ENCODE measurements around the gene DOCK6.

DOCK6 gene

DNA sequence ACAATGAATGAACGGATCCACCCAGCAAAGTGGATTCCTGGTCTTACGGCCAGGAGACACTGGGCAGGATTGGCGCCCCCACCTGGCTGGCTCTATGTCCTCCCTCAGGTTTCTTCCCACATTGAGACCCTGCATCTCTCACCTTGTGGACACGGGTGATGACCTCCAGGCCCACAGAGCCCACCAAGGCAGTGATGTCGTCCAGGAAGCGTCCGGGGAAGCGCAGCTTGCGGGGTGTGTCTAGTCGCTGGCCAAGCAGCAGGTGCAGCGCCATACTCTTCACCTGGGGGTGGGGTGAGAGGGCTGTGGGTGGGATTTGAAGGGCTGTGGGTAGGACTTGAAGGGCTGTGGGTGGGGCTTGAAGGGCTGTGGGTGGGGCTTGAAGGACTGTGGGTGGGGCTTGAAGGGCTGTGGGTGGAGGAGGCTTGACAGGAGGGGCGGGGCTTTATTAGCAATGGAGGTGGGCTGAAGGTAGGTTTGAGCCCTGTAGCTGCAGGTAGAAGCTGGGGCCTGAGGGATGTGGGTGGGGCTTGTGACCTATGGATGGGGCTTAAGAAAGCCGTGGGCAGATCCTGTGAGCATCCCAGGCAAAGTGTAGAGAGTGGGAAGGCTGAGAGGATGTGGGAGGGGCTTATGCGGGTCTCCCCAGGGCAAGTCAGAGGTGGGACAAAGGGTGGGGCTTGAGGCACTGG is 35.0 kb downstream of the DOCK6 start:
- H3K4me3 ChIP-seq (ENCODE audit: low read depth, low read length) = no peak overlapping the region
- DNase-seq (ENCODE audit: low read depth) = no peak
- TF ChIP-seq, protein P1, sequence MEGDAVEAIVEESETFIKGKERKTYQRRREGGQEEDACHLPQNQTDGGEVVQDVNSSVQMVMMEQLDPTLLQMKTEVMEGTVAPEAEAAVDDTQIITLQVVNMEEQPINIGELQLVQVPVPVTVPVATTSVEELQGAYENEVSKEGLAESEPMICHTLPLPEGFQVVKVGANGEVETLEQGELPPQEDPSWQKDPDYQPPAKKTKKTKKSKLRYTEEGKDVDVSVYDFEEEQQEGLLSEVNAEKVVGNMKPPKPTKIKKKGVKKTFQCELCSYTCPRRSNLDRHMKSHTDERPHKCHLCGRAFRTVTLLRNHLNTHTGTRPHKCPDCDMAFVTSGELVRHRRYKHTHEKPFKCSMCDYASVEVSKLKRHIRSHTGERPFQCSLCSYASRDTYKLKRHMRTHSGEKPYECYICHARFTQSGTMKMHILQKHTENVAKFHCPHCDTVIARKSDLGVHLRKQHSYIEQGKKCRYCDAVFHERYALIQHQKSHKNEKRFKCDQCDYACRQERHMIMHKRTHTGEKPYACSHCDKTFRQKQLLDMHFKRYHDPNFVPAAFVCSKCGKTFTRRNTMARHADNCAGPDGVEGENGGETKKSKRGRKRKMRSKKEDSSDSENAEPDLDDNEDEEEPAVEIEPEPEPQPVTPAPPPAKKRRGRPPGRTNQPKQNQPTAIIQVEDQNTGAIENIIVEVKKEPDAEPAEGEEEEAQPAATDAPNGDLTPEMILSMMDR (IDR thresholded peaks at IDR 0.05; ENCODE audit: low read depth, low read length, missing control alignments) = peak; percentile 29

DNA sequence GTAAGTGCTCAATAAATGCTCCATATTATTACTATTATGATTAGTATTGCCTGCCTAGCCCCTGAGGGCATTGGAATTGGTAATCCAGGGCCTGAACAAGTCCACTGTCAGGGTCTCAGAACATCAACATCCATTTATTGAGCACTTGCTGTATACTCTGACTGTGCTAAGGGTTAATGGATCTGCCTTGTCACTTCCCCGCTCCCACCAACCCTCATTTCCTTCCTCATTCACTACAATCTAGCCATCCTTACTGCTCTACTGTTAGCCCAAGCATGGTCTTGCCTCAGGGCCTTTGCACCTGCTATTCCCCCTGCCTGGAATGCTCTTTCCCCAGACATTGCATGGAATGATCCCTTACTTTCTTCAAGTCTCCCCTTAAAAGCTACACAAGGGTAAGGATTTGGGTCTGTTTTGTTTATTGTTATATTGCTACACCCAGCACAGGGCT is 35.6 kb downstream of the DOCK6 start:
- TF ChIP-seq, protein P1 (IDR thresholded peaks at IDR 0.05; ENCODE audit: low read depth, low read length, missing control alignments) = no peak
- H3K4me3 ChIP-seq (ENCODE audit: low read depth, low read length) = no peak overlapping the region
- DNase-seq (ENCODE audit: low read depth) = no peak

DNA sequence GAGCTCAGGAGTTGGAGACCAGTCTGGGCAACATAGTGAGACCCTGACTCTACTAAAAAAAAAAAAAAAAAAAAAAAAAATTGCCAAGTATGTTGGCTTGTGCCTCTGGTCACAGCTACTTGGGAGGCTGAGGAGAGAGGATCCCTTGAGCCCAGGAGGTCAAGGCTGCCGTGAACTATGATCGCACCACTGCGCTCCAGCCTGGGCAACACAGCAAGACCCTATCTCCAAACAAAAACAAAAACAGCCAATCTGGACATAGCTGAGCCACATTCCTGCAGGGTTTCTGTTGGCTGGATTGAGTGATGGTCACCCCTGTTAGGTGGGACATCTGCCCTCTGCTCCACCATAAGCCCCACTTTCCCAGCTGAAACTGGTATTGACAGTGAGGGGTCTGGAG is 36.5 kb downstream of the DOCK6 start:
- no peak for DNase-seq (ENCODE audit: low read depth)
- no peak overlapping the region for H3K4me3 ChIP-seq (ENCODE audit: low read depth, low read length)
- TF ChIP-seq, protein P1 (IDR thresholded peaks at IDR 0.05; ENCODE audit: low read depth, low read length, missing control alignments) = no peak

DNA sequence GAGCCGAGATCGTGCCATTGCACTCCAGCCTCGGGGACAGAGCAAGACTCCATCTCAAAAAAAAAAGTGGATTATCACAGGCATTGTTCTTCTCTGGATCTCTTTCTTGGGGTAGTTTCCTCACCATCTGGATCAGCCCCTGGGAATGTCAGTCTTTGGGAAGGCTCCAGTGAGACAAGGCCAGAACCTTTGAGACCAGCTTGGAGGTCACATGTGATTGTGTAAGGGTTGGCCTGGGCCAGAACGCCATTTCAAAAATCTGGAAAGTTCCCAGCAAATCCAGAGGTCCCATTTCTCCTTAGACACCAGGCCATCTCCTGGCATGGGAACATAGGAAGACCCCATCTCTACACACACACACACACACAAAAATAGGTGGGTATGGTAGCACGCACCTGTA is 37.2 kb downstream of the DOCK6 start:
- H3K4me3 ChIP-seq (ENCODE audit: low read depth, low read length) = no peak overlapping the region
- no peak for DNase-seq (ENCODE audit: low read depth)
- TF ChIP-seq, protein P1 (IDR thresholded peaks at IDR 0.05; ENCODE audit: low read depth, low read length, missing control alignments) = no peak

DNA sequence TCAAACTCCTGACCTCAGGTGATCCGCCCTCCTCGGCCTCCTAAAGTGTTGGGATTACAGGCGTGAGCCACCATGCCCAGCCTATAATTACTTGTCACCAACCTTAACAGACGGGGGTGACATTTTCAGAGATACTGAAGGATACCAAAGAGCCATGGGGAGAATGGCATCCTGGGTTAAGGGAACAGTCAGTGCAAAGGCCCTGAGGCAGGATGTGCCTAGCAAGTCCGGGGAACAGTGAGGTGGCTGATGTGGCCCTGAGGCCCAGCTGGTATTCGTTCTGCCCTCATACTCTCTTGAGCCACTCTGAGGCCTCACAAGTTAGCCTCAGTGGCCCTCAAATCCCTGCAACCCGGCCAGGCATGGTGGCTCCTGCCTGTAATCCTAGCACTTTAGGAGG is 37.9 kb downstream of the DOCK6 start:
- TF ChIP-seq, protein P1 (IDR thresholded peaks at IDR 0.05; ENCODE audit: low read depth, low read length, missing control alignments) = no peak
- DNase-seq (ENCODE audit: low read depth) = no peak
- H3K4me3 ChIP-seq (ENCODE audit: low read depth, low read length) = no peak overlapping the region

DNA sequence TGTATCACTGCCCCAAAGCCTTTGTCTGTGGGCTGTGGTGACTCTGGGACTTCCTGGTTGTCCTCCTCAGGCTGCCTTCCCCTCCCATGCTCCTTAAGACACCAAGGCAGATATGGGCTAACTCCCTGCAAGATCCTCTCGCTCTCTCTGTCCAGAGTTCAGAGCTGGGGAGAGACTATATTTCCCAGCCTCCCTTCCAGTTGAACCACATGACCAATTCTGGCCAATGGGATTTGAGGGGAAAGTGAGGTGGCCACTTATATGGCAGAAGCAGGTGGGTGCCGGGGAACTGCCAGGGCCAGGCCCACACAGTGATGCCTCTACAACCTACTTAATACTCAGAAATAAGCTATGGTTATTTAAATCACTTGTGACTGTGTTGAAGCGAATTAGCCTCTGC is 39.1 kb downstream of the DOCK6 start:
- TF ChIP-seq, protein P1 (IDR thresholded peaks at IDR 0.05; ENCODE audit: low read depth, low read length, missing control alignments) = no peak
- no peak overlapping the region for H3K4me3 ChIP-seq (ENCODE audit: low read depth, low read length)
- DNase-seq (ENCODE audit: low read depth) = no peak

DNA sequence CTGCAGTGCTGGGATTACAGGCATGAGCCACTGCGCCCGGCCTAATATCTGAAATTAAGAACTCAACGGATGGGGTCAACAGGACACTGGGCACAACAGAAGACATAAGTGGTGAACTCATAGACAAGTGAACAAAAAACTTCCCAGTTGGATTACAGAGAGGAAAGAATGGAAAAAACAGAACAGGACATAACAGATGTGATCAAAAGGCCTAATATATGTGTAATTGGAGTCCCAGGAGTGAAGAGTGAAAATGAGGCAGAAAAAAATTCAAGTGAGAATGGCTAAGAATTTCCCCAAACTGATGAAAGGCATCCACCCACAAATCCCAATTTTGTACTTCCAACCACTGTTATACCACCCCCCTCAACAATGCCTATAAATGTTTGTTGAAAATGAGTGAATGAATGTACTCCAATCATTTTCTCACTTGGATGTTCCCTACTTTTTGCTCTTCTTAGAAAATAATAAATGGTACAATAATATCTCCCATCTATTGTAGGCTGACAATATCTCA is 41.2 kb downstream of the DOCK6 start:
- TF ChIP-seq, protein P1 (IDR thresholded peaks at IDR 0.05; ENCODE audit: low read depth, low read length, missing control alignments) = no peak
- H3K4me3 ChIP-seq (ENCODE audit: low read depth, low read length) = no peak overlapping the region
- no peak for DNase-seq (ENCODE audit: low read depth)

Measured in GM12864 (cell line).